NCI-H460 (cell line): ENCODE results near the gene TMEM39B. TPM values are rescaled to one million over a fixed set of nuclear protein-coding genes. Genes with fewer than 3 reads are reported as not detected.
"Not testable (repeated sequence)": the region's sequence is repeated elsewhere in the genome, so short reads cannot be mapped to it uniquely, and the experiment has no call there.

Experiments used
- DNase-seq: peaks from one replicate; pipeline ENCODE4 v3.0.0-alpha.2; 2016; ENCODE audit warnings: low read depth; ENCODE audit errors: extremely low read depth
- polyA plus RNA-seq: library from polyadenylated mRNA; depleted of rRNA; stranded (reverse); fragments of >200 nt; gene quantifications from 2 replicates; pipeline ENCODE4 v1.2.3, GENCODE V29; 2014; cell fraction: nucleus; rRNA removed
- total RNA-seq: library from RNA; depleted of rRNA; stranded (reverse); fragments of >200 nt; shearing (Covaris generic); gene quantifications from 2 replicates; pipeline ENCODE4 v1.2.3, GENCODE V29; 2014; rRNA removed

The TMEM39B gene
- total RNA-seq = 6.2 and 8.6 TPM in 2 replicates
- 8.9 and 10.5 TPM in 2 replicates for polyA plus RNA-seq

DNA sequence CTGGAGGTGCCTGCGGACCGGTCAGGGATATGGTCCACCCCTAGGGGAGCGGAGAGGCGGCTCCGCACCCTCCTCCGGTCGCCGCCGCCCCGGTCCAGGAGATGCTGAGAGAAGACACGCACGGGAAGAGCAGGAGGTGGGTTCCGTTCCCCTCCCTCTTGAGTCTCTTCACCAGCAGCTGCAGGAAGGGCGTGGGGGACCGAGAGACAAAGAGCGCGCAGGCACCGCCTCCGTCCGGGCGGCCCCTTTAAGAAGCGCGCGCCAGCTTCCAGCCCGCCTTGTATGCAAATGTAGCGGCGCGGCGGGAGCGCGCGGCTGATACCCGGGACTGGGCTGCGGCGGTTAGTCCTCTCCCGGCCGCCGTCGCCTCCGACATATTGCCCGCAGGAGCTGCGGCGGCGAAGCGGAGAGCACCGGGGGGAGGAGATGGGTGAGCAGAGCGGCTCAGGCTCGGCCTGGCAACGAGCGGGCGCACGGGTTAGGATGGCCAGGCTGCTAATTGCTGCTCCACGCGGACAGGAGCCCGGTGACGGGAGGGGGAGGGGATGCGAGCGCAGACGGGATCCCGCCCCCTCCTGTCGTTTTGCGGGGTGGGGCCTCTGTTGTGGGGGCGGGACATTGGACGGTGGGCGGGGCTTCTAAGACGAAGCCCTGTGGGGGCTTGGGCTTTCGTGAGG lies at the start of gene TMEM39B:
TMEM39B (plus strand) TSS at position 318 of the 677 bp plus-strand sequence; CDS start at position 427, 109 bp downstream.
- peak; percentile 84 for DNase-seq

DNA sequence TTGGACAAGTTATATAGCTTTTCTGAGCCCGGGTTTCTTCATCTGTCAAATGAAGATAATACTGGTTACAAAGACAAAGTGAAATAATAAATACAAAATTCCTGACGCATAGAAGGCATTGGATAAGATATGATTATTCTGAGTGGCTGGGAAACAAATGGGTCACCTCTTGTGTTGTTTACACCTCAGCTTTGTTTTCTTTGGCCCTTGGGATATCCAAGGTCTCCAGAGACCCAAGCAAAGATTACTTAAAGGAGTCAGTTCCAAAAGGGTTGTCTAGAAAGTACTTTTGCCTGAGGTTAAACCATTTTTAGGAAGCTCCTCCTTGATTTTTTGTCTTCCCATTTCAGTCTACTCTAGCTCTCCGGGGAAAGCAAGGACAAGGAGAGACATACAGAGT lies 49.4 kb upstream of the TMEM39B start:
- no peak for DNase-seq

GRCh38 chr1:32025515-32025914 lies 47.2 kb upstream of the TMEM39B start:
- DNase-seq = no peak

GRCh38 chr1:32028746-32029145 lies 44.0 kb upstream of the TMEM39B start:
- no peak for DNase-seq

DNA sequence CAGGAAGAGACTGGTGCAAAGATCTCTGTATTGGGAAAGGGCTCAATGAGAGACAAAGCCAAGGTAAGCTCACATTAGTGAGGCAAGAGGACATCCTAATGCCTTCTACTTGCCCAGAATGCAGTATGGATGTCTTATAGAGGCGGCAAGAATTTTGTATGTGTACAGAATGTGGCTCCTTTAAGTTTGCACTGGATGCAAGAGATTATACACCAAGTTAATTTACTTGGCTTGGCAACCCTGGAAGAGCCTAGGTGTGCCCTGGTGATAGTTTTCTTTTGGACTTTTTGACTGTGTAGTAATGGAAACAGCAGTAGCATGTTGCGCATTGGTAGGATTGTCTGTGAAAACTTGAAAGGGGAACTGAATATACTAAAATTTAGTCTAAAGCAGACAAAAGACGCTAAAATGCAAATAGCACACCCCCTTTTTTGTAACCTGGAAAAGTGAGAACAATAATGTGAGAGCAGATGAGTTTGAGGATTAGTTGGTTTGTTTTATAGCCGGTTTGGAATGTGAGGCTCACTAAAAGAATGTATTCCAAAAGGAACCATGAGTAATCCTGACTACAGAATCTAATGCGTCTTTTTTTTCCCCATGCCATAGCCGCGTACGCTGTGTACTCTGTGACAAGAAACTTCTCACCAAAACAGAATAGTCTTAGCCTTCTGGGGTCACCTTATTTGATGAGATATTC lies 41.0 kb upstream of the TMEM39B start:
- DNase-seq = no peak

- DNase-seq = no peak
These were observed 40.5 kb upstream of the TMEM39B start for GRCh38 chr1:32032275-32032615.

- no peak for DNase-seq
These were observed 37.6 kb upstream of the TMEM39B start for GRCh38 chr1:32035119-32035518.

DNA sequence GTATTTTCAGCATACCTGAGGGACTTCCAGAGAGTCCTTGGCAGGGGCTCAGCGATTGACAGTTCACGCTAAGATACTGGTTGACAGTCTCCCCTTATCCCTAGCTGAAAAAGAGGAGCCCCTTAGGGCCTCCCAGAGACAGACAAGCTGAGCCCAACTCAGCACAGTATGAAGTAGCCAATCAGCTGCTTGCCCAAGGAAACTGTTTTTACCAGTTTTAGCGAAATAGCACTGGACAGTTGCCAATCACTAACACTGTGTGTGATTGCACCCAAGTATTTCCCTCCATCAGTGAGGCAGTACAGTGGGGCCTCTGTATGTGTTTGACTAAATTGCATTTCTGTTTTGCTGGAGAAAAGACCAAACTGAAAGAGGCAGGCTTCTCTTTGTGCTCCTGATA lies 32.0 kb upstream of the TMEM39B start:
- DNase-seq = no peak

GRCh38 chr1:32042330-32042729 lies 30.4 kb upstream of the TMEM39B start:
- no peak for DNase-seq

DNA sequence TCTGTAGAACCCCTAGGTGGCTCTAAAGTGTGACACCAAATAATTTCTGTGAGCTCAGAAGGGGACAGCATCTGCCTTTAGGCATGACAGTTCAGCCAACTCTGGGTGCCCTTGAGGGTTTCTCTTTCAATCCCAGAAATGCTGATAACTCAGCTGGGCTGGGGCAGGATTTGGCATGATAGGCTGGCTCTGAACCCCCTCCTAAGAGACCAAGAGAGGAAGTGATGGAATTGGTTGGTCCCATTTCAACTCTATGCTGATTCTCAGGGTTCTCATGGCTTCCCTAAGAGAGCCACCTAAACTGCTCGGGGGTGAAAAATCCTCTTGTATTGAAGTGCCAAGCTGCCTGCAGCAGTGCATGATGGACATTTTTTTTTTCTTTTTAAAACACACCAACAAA lies 28.5 kb upstream of the TMEM39B start:
- no peak for DNase-seq

- DNase-seq = no peak
These were observed 27.0 kb upstream of the TMEM39B start for GRCh38 chr1:32045772-32046171.

- DNase-seq = no peak
These were observed 25.0 kb upstream of the TMEM39B start for GRCh38 chr1:32047701-32048100.

DNA sequence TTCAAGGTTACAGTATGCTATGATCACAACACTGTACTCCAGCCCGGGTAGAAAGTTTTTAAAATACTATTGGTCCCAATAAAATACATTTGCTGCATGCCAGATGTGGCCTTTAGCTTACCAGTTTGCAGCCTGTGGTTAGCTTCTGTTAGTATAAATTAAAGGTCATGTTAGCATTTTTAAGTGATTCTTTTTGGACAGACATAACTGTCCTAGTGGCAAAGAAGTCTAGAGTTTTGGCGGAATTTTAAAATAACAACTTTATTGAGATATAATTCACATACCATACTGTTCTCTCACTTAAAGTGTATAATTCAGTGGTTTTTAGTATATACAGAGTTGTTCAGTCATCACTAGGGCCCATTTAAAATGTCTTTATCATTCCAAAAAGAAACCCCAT lies 24.3 kb upstream of the TMEM39B start:
- DNase-seq = no peak

GRCh38 chr1:32051706-32052105 lies 21.0 kb upstream of the TMEM39B start:
- no peak for DNase-seq

DNA sequence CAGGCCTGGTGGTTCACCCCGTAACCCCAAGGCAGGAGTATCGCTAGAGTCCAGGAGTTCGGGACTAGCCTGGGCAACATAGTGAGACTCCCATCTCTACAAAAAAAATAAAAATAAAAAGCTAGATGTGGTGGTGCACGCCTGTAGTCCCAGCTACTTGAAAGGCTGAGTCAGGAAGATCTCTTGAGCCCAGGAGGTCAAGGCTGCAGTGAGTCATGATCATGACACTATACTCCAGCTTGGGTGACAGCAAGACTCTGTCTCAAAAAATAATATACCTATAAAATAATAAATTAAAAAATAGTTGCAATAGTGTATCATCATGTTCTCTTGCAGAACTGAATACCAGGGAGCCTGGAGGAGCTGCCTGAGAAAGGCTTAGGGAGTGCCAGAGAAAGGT lies 19.9 kb upstream of the TMEM39B start:
- DNase-seq = no peak

GRCh38 chr1:32055416-32055815 lies 17.3 kb upstream of the TMEM39B start:
- DNase-seq = no peak

GRCh38 chr1:32056598-32056997 lies 16.1 kb upstream of the TMEM39B start:
- no peak for DNase-seq

DNA sequence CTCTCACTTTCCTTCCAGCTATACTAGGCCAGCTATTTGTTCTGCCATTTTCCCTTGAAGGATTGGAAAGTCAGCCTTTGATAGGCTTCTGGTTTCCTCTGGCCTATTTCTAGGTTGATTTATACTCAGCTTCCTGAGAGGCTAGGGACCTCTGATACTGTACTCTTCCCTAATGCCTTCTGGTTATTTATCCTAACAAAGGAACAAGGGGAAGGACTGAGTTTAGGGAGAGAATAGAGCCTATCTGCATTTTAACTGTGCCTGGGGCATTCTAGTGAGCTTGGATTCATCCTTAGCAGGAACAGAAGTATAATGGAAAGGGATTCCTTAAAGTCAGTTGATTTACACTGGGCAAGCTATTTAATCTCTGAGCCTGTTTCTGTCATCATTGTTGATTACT lies 11.8 kb upstream of the TMEM39B start:
- DNase-seq = no peak

DNA sequence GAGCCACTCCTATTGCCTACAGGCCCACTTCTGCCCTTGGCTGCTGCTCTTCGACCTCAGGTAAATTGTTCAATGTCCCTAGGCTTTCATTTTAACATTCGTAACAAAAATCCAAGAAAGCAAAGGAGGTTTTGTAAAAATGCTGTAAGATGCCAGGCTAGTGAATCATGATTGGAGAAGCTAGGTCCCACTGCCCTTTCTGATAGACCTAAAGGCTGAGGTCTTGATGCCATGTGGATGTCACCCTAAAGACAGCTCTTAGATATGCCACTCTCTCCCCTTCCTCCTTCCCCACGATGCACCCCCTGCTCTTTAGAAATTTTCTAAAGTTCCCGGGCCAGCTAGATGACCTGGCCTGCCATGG lies 9.9 kb upstream of the TMEM39B start:
- no peak for DNase-seq

GRCh38 chr1:32063261-32063681 lies 9.5 kb upstream of the TMEM39B start:
- DNase-seq = peak; percentile 63

GRCh38 chr1:32065613-32066488 lies 6.9 kb upstream of the TMEM39B start:
- not testable (repeated sequence) for DNase-seq
